Inflammatory macrophage treated with lipopolysaccharide for 4 hours (primary cell): Measurements from ENCODE around the gene TTI1.
"Not testable (repeated sequence)": the region's sequence is repeated elsewhere in the genome, so short reads cannot be mapped to it uniquely, and the experiment has no call there.

Experiments
- DNase-seq: peaks from one replicate; pipeline ENCODE4 v3.0.0-alpha.2; 2020

TTI1 gene

DNA sequence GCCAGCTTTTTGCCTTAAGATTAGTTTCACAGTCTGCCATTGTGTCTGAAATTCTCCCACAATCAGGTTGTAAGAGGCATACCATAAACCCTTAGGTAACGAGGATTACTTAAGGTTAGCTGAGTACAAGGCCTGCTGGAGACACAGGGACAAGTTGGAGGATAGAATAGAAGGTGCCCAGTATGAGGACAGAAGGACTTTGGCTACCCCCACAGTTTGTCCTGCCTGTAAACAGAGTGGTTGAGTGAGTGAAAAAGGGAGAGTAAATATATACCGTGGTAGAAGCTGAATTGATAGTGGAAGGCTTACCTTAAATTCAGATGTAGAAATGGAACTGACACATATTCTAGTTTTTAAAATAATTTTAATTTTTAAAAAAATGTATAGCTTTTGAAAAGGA is 19.6 kb upstream of the TTI1 start:
- DNase-seq = no peak

DNA sequence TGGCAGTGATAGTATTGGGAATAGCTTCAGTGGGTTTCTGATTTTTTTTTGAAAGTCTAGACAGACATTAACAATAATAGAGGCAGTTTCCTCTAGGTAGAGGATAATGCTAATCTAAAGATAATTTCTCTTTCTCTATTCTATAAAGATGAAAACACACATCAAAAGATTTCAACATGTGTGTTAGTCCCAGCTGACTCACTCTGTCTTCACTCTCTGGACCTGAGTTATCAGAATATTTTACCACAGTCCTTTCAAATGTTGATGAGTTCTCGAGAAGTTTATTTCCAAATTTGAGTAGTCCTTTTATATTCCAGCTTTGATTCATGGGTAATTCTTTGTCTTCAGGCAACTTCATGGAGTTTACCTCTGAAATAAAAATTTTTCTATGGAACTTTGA is 17.4 kb upstream of the TTI1 start:
- DNase-seq = no peak

DNA sequence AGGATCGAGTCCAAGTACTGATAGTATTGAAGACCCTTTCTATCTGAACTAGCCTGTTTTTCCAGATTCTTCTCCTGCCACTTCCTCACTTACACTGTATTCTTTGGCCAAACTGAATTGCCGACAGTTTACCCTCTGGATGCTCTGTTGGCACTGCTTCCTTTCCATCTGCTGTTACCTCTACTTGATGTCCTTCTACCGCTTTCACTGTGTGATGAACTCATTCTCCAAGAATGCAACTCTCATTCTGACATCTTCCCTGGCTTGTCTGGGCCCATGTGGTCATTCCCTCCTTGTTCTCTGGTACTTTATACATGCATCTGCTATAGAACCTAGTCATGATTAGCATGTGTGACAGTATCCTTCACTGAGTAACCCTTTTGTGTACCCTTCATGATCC is 16.5 kb upstream of the TTI1 start:
- DNase-seq = no peak

DNA sequence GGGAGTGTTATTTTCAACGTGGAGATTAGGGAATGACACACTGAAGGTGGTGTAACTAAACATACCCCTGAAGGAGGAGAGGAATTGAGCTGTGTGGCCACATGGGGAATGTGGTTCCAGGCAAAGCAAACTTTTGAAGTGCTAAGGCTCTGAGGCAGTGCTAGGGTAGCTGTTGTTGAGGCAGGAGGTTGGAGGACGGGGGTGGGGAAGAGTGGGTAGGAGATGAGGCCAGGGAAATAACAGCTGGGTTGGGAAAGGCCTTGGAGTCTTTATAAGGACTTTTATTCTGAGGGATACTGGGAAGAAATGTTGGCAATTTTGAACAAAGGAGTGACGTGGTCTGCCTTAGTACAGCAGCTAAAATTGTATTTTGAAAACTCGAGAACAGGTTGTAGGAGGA is 13.3 kb upstream of the TTI1 start:
- DNase-seq = no peak

DNA sequence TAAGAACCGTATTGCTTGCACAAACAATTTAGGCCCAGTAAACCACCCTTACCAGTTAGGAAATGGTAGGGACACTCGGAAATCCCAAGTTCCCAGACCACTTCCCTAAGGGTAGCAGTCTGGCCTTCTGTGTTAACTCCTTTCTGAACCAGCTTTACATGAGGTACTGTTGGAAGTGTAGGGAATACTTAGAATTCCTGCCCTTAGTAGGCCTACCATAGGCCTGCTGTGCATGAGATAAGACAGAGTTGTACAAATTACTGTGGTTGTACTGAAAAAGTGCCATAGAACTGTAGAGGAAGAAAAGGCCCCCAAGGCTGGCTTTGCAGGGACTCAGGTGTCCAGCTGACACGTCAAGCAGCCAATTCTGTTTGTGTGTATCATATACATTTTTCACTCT is 11.4 kb upstream of the TTI1 start:
- DNase-seq = no peak

DNA sequence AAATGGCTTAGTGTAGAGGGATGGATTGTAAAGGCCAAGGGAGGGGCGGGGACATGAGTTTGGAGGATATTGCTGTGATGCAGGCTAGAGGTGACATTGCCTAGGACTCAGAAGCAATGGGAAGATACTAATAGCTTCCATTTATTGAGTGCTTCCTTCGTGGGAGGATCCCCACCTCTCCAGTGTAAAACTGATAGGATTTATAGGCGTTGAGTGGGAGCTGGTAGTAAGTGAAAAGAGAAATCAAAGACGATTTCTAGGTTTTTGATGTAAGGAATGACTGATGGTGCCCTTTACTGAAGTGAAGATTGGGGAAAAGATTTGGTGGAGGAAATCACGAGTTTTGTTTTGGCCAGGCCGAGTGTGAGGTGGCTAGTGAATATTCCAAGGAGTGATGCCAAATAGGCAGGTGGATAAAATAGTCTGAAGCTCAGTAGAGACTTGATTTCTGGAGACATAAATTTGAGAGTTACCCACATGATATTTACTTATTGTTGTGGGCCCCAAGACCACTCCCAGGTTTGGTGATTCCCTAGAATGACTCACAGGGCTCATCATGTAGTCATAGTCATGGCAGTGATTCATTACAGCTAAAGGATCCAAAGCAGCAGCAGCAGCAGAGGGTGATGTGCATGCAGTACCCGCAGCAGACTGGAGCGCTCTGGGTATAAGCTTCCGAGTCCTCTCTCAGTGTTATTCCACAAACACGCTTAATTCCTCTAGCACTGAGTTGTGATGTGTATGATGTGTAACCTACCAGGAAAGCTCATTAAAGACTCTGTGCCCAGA is 10.4 kb upstream of the TTI1 start:
- peak; percentile 27 for DNase-seq

DNA sequence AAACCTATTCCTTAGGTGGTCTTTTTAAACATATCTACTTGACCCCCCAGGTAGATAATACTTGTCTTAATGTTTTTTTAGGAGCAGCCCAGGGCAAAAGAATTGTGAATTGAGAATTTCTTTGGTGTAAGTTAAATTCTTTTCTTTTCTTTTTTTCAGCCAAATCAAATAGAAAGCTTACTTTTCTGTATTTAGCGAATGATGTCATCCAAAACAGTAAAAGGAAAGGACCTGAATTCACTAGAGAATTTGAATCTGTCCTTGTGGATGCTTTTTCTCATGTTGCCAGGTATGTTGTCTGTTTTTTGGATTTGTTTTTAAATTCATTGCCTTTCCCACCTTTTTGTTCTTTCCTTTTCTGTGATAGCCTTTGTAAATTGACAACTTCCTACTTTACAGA is 7.0 kb upstream of the TTI1 start:
- DNase-seq = no peak

DNA sequence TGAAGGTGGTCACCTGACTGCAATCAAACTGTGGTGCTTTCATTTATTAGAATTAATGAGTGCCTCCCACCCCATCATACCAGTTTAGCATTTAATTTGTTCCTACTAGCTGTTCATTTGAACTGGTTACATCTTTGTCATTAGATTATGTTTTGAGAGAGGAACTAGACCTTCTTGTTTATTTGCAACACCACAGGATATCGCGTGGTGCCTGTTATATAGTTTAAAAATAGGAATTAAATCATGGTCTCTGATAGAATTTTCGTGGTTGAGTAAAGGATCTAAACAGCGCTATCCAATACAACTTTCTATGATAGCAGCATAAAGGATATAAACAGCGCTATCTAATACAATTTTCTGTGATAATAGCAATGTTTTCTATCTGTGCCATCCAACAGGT is 3.1 kb upstream of the TTI1 start:
- peak; percentile 32 for DNase-seq

DNA sequence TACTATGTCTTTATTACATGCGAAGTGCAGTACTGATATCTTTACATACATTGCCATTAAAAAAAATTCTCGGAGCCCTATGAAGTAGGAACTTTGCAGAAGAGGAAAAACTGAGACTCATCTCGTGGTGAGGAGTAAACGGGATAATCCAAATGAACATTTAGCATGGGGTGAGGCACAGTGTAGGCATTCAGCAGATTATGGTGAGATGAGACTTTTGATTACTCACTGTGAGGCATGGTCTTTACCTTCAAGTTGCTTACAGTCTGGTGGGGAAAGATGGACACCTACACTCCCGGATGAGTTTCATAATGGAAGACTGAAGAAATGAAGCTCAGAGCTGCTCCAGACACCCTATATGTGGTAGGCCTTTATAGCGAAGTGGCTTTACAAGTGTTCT is 1.7 kb upstream of the TTI1 start:
- no peak for DNase-seq

DNA sequence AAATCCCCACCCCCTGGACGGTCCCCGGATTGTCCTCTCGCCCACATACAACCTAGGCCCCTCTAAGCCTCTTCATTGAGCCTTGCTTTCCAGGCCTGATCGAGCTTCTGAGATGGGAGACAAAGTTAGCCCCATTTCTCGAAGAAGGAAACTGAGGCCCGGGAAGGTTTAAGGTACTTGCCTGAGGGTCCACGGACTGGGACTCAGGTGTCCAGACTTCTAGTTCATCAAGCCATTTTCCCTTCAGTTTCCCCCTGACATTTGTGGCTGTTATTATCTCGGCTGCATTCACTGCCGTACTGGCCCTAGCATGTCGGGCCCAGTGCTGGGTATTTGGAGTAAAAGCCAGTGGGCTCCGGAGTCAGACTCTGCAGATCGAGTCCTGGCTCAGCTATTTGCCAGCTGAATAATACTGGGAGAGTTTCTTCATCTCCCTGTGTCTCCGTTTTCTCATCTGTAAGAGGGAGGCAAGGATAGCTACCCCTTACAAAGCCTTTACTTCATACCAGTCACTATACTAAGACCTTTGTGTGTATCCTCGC is 923 bp upstream of the TTI1 start:
- no peak for DNase-seq

DNA sequence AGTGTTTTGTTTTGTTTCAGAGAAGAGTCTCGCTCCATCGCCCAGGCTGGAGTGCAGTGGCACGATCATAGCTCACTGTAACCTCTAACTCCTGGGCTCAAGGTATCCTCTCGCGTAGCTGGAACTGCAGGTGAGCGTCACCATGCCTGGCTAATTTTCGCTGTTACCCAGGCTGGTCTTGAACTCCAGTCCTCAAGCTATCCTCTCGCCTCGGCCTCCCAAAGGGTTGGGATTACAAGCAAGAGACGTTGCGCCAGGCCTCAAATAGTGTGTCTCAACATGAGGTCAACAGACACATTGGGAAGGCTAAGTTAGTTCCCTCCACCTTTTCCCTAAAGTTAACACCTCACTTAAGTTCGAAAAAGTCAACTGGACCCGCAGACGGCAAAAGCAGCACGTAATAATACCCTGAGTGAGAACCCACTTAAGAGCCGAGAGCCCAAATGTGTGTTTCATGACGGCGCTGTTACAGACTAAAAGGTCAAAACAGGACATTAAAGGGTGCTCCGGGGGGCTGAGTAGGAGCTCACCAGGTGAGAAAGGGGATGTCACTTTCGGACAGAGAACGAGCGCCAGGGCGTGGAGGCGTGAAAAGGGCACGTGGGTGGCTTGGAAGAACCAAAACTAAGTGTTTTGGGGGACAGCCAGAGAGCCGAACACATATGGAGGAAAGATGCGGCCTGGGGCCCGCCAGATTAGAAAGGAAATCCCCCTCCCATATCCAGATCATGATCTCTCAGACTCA is 499 bp downstream of the TTI1 start:
- peak; percentile 52 for DNase-seq

DNA sequence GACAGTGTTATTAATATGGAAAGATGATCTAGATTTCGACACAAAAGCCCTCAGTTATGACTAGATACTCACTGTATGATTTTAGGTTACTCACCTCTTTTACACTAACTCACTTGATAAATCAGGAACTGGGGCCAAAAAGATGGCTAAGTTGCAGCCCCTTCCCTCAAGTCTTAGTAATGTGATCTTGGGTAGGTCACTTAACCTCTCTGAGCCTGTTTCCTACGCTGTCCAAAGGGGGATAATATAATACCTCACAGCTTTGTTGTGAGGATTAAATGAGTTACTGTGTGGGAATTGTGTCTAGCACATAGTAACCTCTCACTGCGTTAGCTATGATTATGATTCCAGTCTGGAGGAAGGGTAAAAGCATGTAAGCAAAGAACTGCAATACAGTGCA is 1.3 kb downstream of the TTI1 start:
- DNase-seq = no peak

DNA sequence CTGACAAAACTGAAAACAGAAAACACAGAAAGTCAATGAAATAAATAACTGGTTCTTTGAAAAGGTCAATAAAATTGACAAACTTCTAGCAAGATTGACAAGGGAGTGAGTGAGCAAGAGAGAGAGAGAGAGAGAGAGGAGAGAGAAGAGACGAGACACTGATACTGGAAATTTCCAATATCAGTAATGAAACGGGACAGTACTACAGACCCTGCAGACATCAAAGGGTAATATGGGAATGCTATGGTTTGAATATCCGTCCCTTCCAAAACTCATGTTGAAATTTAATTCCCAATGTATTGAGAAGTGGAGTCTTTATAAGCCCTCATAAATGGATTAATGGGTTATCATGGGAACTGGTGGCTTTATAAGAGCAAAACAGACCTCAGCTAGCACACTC is 3.8 kb downstream of the TTI1 start:
- no peak for DNase-seq

DNA sequence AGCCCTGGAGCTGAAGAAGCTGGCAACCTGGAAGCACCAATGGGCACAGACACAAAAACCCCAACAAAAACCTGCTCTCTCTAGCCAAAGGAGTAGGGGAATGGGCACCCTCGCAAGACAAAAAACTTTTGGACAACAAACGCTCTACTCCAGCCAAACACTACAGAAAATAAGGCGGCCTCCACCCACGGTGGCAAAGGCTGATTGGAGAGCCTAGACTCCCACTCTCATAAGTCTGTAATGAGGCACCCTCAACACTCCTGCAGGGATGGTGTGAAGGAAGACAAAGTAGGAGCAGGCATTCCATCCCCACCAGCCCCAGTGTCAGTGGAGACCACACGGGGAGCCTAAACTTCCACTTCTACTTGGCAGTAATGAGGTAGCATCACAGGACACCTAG is 8.8 kb downstream of the TTI1 start:
- DNase-seq = no peak

DNA sequence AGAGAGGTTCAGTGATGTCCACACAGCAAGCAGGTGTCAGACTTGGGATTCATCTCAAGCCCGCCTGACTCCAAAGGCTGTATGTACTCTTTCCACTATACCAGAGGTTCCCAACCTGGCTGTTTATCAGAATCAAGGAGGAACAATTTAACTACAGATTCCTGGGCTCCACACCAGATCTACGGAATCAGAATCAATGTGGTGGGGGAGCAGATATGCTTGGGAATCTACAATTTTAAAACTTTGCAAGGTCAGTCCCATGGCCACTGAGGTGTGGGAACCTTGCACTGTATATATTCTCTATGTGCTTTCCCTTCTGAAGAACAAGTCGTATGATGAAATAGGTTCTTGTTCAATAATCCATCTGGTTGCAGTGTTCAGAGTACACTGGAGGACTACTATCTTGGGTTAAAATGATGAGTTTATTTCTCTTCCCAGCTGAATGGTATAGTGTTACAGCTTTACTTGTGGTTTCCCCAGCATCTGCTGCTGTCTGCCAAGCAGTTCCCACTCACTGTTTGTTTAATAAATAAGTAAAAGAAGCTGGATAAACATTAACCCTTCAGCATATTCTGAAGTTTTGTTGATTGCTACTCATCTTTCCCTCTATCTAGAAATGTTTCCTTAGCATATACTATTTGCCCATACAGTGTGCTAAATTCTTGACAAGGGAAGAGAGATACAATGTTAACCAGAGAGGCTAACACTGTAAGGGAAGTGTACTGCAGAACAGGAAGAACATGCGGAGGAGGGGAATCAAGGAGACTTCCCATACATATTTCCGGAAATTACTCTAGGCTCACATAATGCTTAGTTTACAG is 9.9 kb downstream of the TTI1 start:
- DNase-seq = peak; percentile 68

DNA sequence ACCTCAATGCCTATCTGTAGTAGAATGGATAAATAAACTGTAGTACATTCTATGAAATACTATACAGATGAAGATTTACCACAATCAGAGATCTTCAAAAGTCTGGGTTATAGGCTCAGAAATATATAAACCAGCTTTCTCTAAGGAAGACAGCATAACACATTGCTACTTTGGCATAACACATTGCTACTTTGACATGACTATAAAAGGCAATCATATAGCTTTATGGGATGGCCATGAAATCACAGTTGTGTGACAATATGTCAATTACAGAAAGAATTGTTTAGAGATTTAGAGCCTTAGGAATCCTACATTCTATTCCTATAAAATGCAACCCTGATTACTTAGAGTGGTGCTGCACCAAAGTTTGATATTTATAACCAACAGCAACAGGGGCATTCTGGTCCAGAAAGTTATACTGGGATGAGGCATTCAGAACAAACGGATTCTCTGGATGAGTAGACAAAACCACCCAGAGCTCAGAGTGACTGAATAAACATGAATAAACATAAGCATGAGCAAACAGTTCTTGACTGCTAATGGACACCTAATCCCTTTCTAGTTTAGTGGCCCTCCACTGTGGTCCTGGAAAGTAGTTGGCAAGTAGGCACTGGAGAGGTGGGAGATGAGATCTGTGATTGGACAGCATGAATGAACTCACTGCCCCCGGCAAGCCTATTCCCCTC is 12.0 kb downstream of the TTI1 start:
- DNase-seq = no peak

DNA sequence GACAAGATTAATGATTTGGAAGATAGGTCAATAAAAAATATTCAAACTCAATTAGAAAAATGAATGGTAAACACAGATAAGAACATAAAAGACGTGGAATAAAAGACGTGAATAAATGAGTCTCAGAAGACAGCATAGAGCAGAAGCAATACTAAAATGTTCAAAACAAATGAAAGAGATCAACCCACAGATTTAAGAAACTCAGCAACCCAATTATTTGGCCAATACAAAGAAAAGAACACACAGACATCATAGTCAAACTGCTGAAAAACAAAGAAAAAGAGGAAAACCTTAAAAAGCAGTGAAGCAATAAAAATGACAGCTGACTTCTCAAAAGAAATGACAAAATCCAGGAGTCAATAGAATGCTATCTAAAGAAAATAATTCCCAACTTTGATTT is 14.9 kb downstream of the TTI1 start:
- DNase-seq = no peak

DNA sequence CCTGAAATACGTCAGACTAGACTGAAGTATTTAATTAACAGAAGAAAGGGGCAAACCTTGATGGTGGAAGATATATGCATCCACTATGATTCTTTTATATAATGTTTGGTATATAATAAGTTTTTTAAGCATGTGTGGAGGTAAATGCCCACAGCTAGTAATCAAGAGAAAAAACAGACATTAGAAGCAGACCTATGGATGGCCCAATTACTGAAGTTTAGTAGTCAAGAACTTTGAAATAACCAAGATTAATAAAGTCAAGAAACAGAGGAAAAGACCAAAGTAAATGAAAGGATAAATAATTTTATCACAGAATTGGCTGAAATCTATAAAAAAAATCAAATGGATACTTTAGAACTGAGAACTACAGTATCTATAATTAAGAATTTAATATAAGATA is 15.3 kb downstream of the TTI1 start:
- no peak for DNase-seq

DNA sequence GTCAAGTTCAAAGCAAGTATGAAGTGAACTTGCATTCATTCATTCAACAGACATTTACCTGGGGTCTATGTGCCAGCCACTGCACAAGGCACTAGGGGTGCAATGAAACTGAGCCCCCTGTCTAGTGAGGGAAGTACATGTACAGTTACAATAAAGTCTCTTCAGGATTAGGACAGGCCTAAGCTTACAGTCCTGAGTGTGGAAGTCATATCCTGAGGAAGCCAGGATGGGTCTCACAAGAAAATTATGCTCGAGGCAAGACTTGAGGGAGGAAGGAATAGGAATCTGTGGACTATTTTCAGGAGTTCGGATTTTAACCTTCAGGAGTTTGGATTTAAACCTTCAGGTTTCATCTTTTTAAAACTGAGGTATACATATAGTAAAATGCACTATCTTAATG is 19.4 kb downstream of the TTI1 start:
- no peak for DNase-seq

DNA sequence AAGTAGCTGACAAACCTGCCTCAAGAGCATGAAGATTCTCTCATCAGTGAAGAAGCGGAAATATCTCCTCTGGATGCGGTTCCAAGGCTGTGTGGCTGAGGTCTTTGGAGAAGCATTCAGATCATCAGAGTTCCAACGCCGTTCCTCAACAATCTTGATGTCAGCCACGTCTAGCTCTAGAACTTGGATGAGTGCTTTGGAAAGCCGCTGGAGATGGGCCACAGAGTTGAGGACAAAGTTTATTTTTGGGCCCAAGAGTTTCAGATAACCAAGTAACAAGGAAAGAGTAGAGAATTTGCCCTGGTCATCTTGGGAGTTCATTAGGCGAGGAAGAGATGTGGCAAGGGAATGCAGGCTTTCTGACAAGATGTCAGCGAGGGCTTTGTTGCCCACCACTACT is 20.9 kb downstream of the TTI1 start:
- no peak for DNase-seq

DNA sequence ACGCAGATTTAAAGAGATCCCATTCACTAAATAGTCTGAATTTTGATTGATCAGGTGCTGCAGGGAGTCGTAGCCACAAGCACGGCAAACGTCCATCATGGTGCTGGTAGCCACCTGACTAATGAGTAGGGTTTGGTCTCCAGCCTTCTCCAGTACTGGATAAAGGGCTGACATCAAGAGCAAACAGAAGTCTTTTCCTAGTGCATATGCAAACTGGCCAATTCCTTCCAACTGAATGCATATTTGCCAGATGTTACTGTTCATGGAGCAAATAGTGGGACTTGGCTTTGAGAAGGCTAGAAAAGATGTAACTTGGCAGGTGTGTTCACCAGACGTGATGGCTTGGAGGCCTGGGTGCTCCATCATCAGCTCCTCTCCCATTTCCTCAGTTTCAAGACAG is 21.6 kb downstream of the TTI1 start:
- DNase-seq = no peak

DNA sequence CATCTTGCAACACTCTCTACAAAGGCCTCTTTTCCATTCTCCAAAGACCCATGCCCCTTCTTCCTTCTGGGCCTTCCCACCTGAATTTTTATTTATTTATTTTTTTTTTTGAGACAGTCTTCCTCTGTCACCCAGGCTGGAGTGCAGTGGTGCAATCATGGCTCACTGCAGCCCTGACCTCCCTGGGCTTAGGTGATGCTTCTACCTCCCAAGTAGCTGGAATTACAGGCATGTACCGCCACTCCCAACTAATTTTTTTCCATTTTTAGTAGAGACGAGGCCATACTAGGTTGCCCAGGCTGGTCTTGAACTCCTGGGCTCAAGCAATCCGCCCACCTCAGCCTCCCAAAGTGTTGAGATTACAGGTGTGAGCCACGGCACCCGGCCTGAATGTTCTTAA is 23.8 kb downstream of the TTI1 start:
- not testable (repeated sequence) for DNase-seq
